ENCODE measurements around the gene MBTPS1. TPM values are rescaled to one million over a fixed set of nuclear protein-coding genes. Genes with fewer than 3 reads are reported as not detected.

Gene MBTPS1
- total RNA-seq, 4 donors from 2014 or later, result 98.4 to 149 (median 121) TPM

GRCh38 chr16:84061236-84061819 lies 55.4 kb downstream of the MBTPS1 start:
- WGBS, 2 donors, result 84 to 85% methylated on average over 7 of the region's 7 CpGs
- Histone ChIP-seq H3K27me3 (no peaks in the 10 kb centered on the region), H3K4me3 (no peak overlapping the region), H3K4me1 (no peaks in the 10 kb centered on the region), H3K9me3 (no peaks in the 10 kb centered on the region), H3K27ac (no peak overlapping the region), H3K36me3 (peaks cover 0 to 99% (median 52%) of the 10 kb centered on the region in 3 donors)
- no peak for TF ChIP-seq CTCF (IDR thresholded peaks at IDR 0.05)
- DNase-seq (ENCODE audit: low spot score in 2 of 2), result no peak

GRCh38 chr16:84059946-84060901 lies 56.5 kb downstream of the MBTPS1 start:
- WGBS, 2 donors, result 89 to 95% methylated on average over 27 to 28 of the region's 28 CpGs
- H3K4me3 ChIP-seq, result no peak overlapping the region
- peaks cover 0 to 99% (median 49%) of the 10 kb centered on the region in 3 donors for H3K36me3 ChIP-seq
- no peaks in the 10 kb centered on the region for H3K9me3 ChIP-seq
- no peak for DNase-seq (ENCODE audit: low spot score in 2 of 2)
- no peaks in the 10 kb centered on the region for H3K27me3 ChIP-seq
- TF ChIP-seq POLR2A (IDR thresholded peaks at IDR 0.05), result no peak
- no peak for TF ChIP-seq EP300 (IDR thresholded peaks at IDR 0.05)
- TF ChIP-seq CTCF (IDR thresholded peaks at IDR 0.05), result no peak
- H3K4me1 ChIP-seq, result no peaks in the 10 kb centered on the region
- H3K27ac ChIP-seq, result no peak overlapping the region

GRCh38 chr16:84059111-84059510 lies 57.6 kb downstream of the MBTPS1 start:
- Histone ChIP-seq H3K36me3 (peaks cover 0 to 99% (median 45%) of the 10 kb centered on the region in 3 donors), H3K4me3 (no peak overlapping the region), H3K27ac (no peak overlapping the region), H3K9me3 (no peaks in the 10 kb centered on the region), H3K27me3 (no peaks in the 10 kb centered on the region), H3K4me1 (no peaks in the 10 kb centered on the region)
- TF ChIP-seq EP300 (IDR thresholded peaks at IDR 0.05), result no peak
- TF ChIP-seq CTCF (IDR thresholded peaks at IDR 0.05), result no peak
- no peak for TF ChIP-seq POLR2A (IDR thresholded peaks at IDR 0.05)
- no peak for DNase-seq (ENCODE audit: low spot score in 2 of 2)
- 84 to 88% methylated on average over 11 of the region's 11 CpGs for WGBS, 2 donors

- Histone ChIP-seq H3K36me3 (peaks cover 0 to 99% (median 43%) of the 10 kb centered on the region in 3 donors), H3K27me3 (no peaks in the 10 kb centered on the region), H3K27ac (no peak overlapping the region), H3K4me1 (no peaks in the 10 kb centered on the region), H3K4me3 (no peak overlapping the region), H3K9me3 (no peaks in the 10 kb centered on the region)
- 79 to 87% methylated on average over 11 of the region's 11 CpGs for WGBS, 2 donors
- TF ChIP-seq POLR2A (IDR thresholded peaks at IDR 0.05) (no peak), EP300 (IDR thresholded peaks at IDR 0.05) (no peak), CTCF (IDR thresholded peaks at IDR 0.05) (no peak)
- DNase-seq (ENCODE audit: low spot score in 2 of 2), result no peak
These were observed 58.1 kb downstream of the MBTPS1 start for GRCh38 chr16:84058664-84059063.

- Histone ChIP-seq H3K36me3 (peaks cover 0 to 99% (median 43%) of the 10 kb centered on the region in 3 donors), H3K27ac (no peak overlapping the region), H3K4me3 (no peak overlapping the region), H3K4me1 (no peaks in the 10 kb centered on the region), H3K9me3 (no peaks in the 10 kb centered on the region), H3K27me3 (no peaks in the 10 kb centered on the region)
- 86 to 94% methylated on average over 15 of the region's 15 CpGs for WGBS, 2 donors
- TF ChIP-seq POLR2A (IDR thresholded peaks at IDR 0.05) (no peak), EP300 (IDR thresholded peaks at IDR 0.05) (no peak), CTCF (IDR thresholded peaks at IDR 0.05) (no peak)
- no peak for DNase-seq (ENCODE audit: low spot score in 2 of 2)
These were observed 58.5 kb downstream of the MBTPS1 start for GRCh38 chr16:84058211-84058610.
